Bone marrow (tissue), 2 donors: ENCODE measurements around the gene CCR7.
A peak's percentile ranks its signal among the peaks of the same experiment; 100 is the strongest.

Experiments
- DNase-seq, 2 donors: peaks; one replicate each; lab custom pipeline; 2025; lab: John Stamatoyannopoulos, UW

The CCR7 gene

GRCh38 chr17:40564883-40565768 lies at the start of gene CCR7:
TSS of gene CCR7 (minus strand) at chr17:40565472. CDS start at chr17:40565409, 63 bp downstream.
- peak in 1 of 2 donors; percentile 29 for DNase-seq

GRCh38 chr17:40614431-40615067 lies 49.3 kb upstream of the CCR7 start:
- DNase-seq: no peak

- DNase-seq: no peak
These were observed 48.3 kb upstream of the CCR7 start for GRCh38 chr17:40613467-40614154.

- no peak for DNase-seq
These were observed 47.5 kb upstream of the CCR7 start for GRCh38 chr17:40612599-40613244.

GRCh38 chr17:40611840-40612474 lies 46.7 kb upstream of the CCR7 start:
- no peak for DNase-seq

- DNase-seq: no peak
These were observed 45.1 kb upstream of the CCR7 start for GRCh38 chr17:40610359-40610758.

GRCh38 chr17:40608061-40608581 lies 42.8 kb upstream of the CCR7 start:
- DNase-seq: no peak

- no peak for DNase-seq
These were observed 42.4 kb upstream of the CCR7 start for GRCh38 chr17:40607641-40608040.

GRCh38 chr17:40606548-40607353 lies 41.5 kb upstream of the CCR7 start:
- no peak for DNase-seq

GRCh38 chr17:40605306-40605705 lies 40.0 kb upstream of the CCR7 start:
- no peak for DNase-seq

- no peak for DNase-seq
These were observed 39.2 kb upstream of the CCR7 start for GRCh38 chr17:40604327-40605080.

- DNase-seq: no peak
These were observed 37.5 kb upstream of the CCR7 start for GRCh38 chr17:40602445-40603443.

GRCh38 chr17:40600486-40601046 lies 35.3 kb upstream of the CCR7 start:
- DNase-seq: no peak

GRCh38 chr17:40599468-40599763 lies 34.1 kb upstream of the CCR7 start:
- DNase-seq: no peak

GRCh38 chr17:40598619-40599467 lies 33.6 kb upstream of the CCR7 start:
- DNase-seq: no peak

- DNase-seq: no peak
These were observed 33.0 kb upstream of the CCR7 start for GRCh38 chr17:40598301-40598618.

- no peak for DNase-seq
These were observed 32.5 kb upstream of the CCR7 start for GRCh38 chr17:40597556-40598300.
